ENCODE measurements around the gene CCL28. TPM values are rescaled to one million over a fixed set of nuclear protein-coding genes. Genes with fewer than 3 reads are reported as not detected.

CCL28 gene
- total and polyA plus RNA-seq, 2 of the 13 experiments (the other 11 are each of a cell fraction or from before 2014, with no cell fraction given) = 0.03 TPM; not detected in 1

- TF ChIP-seq GABPB1 (CRISPR knock-in tag; IDR thresholded peaks at IDR 0.05) (no peak), MIXL1 (CRISPR knock-in tag; IDR thresholded peaks at IDR 0.05) (no peak), ZNF891 (CRISPR knock-in tag; IDR thresholded peaks at IDR 0.05) (no peak), DMTF1 (CRISPR knock-in tag; IDR thresholded peaks at IDR 0.05) (no peak), HNF1B (CRISPR knock-in tag; IDR thresholded peaks at IDR 0.05) (no peak), ZNF674 (CRISPR knock-in tag; IDR thresholded peaks at IDR 0.05; ENCODE audit: low read depth) (no peak), HBP1 (CRISPR knock-in tag; IDR thresholded peaks at IDR 0.05; ENCODE audit: low read depth) (no peak), ZNF329 (CRISPR knock-in tag; IDR thresholded peaks at IDR 0.05; ENCODE audit: low read depth) (no peak), FOXP4 (CRISPR knock-in tag; IDR thresholded peaks at IDR 0.05) (peak; percentile 70), EP300 (IDR thresholded peaks at IDR 0.05; ENCODE audit: low read depth in 2 of 2, low read length in 2 of 2) (peak in 1 of 2 experiments; percentile 64; a peak in 1 of 4 replicates), EP300 (CRISPR knock-in tag; IDR thresholded peaks at IDR 0.05; ENCODE audit: borderline replicate concordance) (no peak), DZIP1 (CRISPR knock-in tag; IDR thresholded peaks at IDR 0.05) (no peak)
Measured at GRCh38 chr5:43348207-43348606, 64.0 kb downstream of the CCL28 start (continued).

All from HepG2 (cell line).